B cell (primary cell): ENCODE measurements around the gene NXPE4. TPM values are rescaled to one million over a fixed set of nuclear protein-coding genes. Genes with fewer than 3 reads are reported as not detected.

Experiments
- ATAC-seq: fragments of 200-7000 bp; cut with Tn5 transposase; one replicate; pipeline ENCODE4 v1.10.0; 2021; ENCODE audit warnings: low read depth, mild to moderate bottlenecking, moderate number of reproducible peaks, moderate library complexity
- CTCF ChIA-PET: fragments of 350-600 bp; sonication (Branson Sonifier 250); formaldehyde crosslinking; loops from one replicate; lab custom pipeline; 2021; ENCODE audit warnings: antibody characterized with exemption, inconsistent platforms; lab: Charles Lee
- POLR2A ChIA-PET: fragments of 350-600 bp; sonication (Branson Sonifier 250); formaldehyde crosslinking; loops from one replicate; lab custom pipeline; 2021; ENCODE audit warnings: antibody characterized with exemption; lab: Charles Lee
- DNase-seq: peaks from one replicate; pipeline ENCODE4 v3.0.0; 2013
- H2AFZ ChIP-seq: 2 replicates; pipeline ENCODE4 v1.6.1; 2012; ENCODE audit warnings: mild to moderate bottlenecking, low read depth, low read length; ENCODE audit not compliant: insufficient read depth, poor library complexity, severe bottlenecking
- H3K27ac ChIP-seq, 2 donors: 1 replicate in 1 of 2; 2 replicates in 1 of 2; pipeline ENCODE4 v1.5.1; 2012 to 2013; ENCODE audit warnings: low read length in 2 of 2, mild to moderate bottlenecking in 2 of 2, moderate library complexity in 1 of 2
- H3K27me3 ChIP-seq, 4 experiments: fragments of 200-600 bp in 1 of 4; sonication (generic) in 1 of 4; replicated peaks in 1 of 4; 1 replicate in 2 of 4; 2 replicates in 2 of 4; pipeline versions ENCODE4 v1.6.1 to v1.7.0; 2013 to 2016; ENCODE audit warnings: low read length in 3 of 4, mild to moderate bottlenecking in 2 of 4, mixed read lengths in 1 of 4, moderate library complexity in 1 of 4; ENCODE audit not compliant: insufficient read depth in 4 of 4, control insufficient read depth in 3 of 4; ENCODE audit errors: control extremely low read depth in 1 of 4
- H3K36me3 ChIP-seq, 2 experiments: replicated peaks in 1 of 2; 1 replicate in 1 of 2; 2 replicates in 1 of 2; pipeline versions ENCODE4 v1.6.1 to v1.7.1; 2013; ENCODE audit warnings: low read length in 1 of 2; ENCODE audit not compliant: insufficient read depth in 2 of 2, control insufficient read depth in 1 of 2; ENCODE audit errors: control extremely low read depth in 1 of 2, extremely low read depth in 1 of 2
- H3K4me1 ChIP-seq, 2 donors: fragments of 200-600 bp in 1 of 2; sonication (generic) in 1 of 2; 1 replicate in 1 of 2; 2 replicates in 1 of 2; pipeline versions ENCODE4 v1.5.1 to v1.6.1; 2013 to 2017; ENCODE audit warnings: low read length in 2 of 2; ENCODE audit not compliant: control insufficient read depth in 2 of 2, insufficient read depth in 2 of 2
- H3K4me2 ChIP-seq: replicated peaks from 2 replicates; pipeline ENCODE3; 2012; ENCODE audit warnings: mild to moderate bottlenecking, low read depth, low read length; ENCODE audit not compliant: poor library complexity, severe bottlenecking
- H3K4me3 ChIP-seq, 5 experiments: fragments of 200-600 bp in 1 of 5; sonication (generic) in 1 of 5; 1 replicate in 3 of 5; 2 replicates in 2 of 5; pipeline versions ENCODE4 v1.5.1 to v1.7.0; 2011 to 2016; ENCODE audit warnings: low read length in 4 of 5, mild to moderate bottlenecking in 4 of 5, low read depth in 2 of 5, control low read depth in 1 of 5, moderate library complexity in 1 of 5; ENCODE audit not compliant: insufficient read depth in 1 of 5; ENCODE audit errors: control extremely low read depth in 1 of 5, extremely low read depth in 1 of 5
- H3K79me2 ChIP-seq: fragments of 200-600 bp; sonication (generic); one replicate; pipeline ENCODE4 v1.6.0; 2016; ENCODE audit warnings: low read length; ENCODE audit not compliant: control insufficient read depth, insufficient read depth
- H3K9ac ChIP-seq: fragments of 200-600 bp; sonication (generic); 2 replicates; pipeline ENCODE4 v1.6.1; 2017; ENCODE audit warnings: mild to moderate bottlenecking, low read length, moderate library complexity
- H3K9me3 ChIP-seq, 3 donors: one replicate each; pipeline versions ENCODE4 v1.6.1 to v1.7.1; 2013; ENCODE audit warnings: low read length in 2 of 3; ENCODE audit not compliant: control insufficient read depth in 2 of 3, insufficient read depth in 1 of 3; ENCODE audit errors: control extremely low read depth in 1 of 3
- H4K20me1 ChIP-seq: 2 replicates; pipeline ENCODE4 v1.6.0; 2012; ENCODE audit warnings: mild to moderate bottlenecking, low read length; ENCODE audit not compliant: insufficient read depth, control insufficient read depth, poor library complexity, severe bottlenecking
- H3K27ac Mint-ChIP-seq: one replicate; pipeline ENCODE4 v1.8.0; 2021; ENCODE audit warnings: mixed read lengths
- H3K27me3 Mint-ChIP-seq: one replicate; pipeline ENCODE4 v1.8.0; 2021; ENCODE audit warnings: mixed read lengths
- H3K4me1 Mint-ChIP-seq: one replicate; pipeline ENCODE4 v1.8.0; 2021; ENCODE audit warnings: mixed read lengths
- H3K4me3 Mint-ChIP-seq: one replicate; pipeline ENCODE4 v1.8.0; 2021; ENCODE audit warnings: mixed read lengths
- H3K9me3 Mint-ChIP-seq: one replicate; pipeline ENCODE4 v1.8.0; 2022; ENCODE audit warnings: mixed read lengths; ENCODE audit not compliant: insufficient read depth
- EZH2 ChIP-seq: IDR thresholded peaks from 2 replicates; pipeline ENCODE4 v1.6.1; 2012; ENCODE audit warnings: borderline replicate concordance, low read depth, mild to moderate bottlenecking, moderate library complexity, low read length; ENCODE audit not compliant: insufficient read depth, poor library complexity, severe bottlenecking
- WGBS: methylation state at CpG from one replicate; pipeline ENCODE4 v1.1.5; 2013; ENCODE audit warnings: missing lambda C conversion rate; ENCODE audit not compliant: insufficient coverage; 5-methylcytosine and 5-hydroxymethylcytosine counted together
- intact Hi-C: fragments of 100-400 bp; cut with micrococcal nuclease; formaldehyde crosslinking; loops from one replicate; pipeline ENCODE4 v1.10.0; 2022
- polyA plus RNA-seq: library from polyadenylated mRNA; depleted of rRNA; stranded (reverse); fragments of >200 nt; gene quantifications from 2 replicates; pipeline ENCODE4 v1.2.3, GENCODE V29; 2012
- total RNA-seq, 2 donors: library from RNA; stranded (reverse); fragments of 120-200 nt in 1 of 2; gene quantifications; 1 replicate in 1 of 2; 2 replicates in 1 of 2; pipeline versions ENCODE4 v1.2.3 to v1.2.4, GENCODE V29; 2013 to 2022
- TF ChIP-seq, protein P1 (sequence below): fragments of 200-600 bp; IDR thresholded peaks from one replicate; pipeline ENCODE4 v1.8.0; 2022; ENCODE audit warnings: antibody characterized with exemption, mild to moderate bottlenecking

Gene NXPE4
- total and polyA plus RNA-seq, 2 donors (not counting 1 experiment from before 2014, with no cell fraction given) = not detected

DNA sequence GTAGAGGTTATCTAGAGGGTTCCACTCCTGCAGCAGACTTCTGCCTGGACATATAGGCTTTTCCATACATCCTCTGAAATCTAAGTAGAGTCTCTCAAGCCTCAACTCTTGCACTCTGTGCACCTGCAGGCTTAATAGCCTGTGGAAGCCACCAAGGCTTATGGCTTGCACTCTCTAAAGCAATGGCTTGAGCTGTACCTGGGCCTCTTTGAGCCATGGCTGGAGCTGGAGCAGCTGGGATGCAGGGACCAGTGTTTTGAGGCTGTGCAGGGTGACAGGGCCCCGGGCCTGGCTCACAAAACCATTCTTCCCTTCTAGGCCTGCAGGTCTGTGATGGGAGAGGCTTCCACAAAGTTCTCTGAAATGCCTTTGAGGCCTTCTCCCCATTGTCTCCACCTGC lies 2.9 kb upstream of the NXPE4 start:
- TF ChIP-seq, protein P1, sequence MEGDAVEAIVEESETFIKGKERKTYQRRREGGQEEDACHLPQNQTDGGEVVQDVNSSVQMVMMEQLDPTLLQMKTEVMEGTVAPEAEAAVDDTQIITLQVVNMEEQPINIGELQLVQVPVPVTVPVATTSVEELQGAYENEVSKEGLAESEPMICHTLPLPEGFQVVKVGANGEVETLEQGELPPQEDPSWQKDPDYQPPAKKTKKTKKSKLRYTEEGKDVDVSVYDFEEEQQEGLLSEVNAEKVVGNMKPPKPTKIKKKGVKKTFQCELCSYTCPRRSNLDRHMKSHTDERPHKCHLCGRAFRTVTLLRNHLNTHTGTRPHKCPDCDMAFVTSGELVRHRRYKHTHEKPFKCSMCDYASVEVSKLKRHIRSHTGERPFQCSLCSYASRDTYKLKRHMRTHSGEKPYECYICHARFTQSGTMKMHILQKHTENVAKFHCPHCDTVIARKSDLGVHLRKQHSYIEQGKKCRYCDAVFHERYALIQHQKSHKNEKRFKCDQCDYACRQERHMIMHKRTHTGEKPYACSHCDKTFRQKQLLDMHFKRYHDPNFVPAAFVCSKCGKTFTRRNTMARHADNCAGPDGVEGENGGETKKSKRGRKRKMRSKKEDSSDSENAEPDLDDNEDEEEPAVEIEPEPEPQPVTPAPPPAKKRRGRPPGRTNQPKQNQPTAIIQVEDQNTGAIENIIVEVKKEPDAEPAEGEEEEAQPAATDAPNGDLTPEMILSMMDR = no peak
- TF ChIP-seq EZH2 = no peak
- Mint-ChIP-seq H3K27ac (no peak overlapping the region), H3K9me3 (no peaks in the 10 kb centered on the region), H3K4me1 (no peaks in the 10 kb centered on the region), H3K27me3 (no peaks in the 10 kb centered on the region), H3K4me3 (no peak overlapping the region)
- Histone ChIP-seq H3K36me3 (no peaks in the 10 kb centered on the region), H3K4me3 (no peak overlapping the region), H2AFZ (no peak overlapping the region), H4K20me1 (no peaks in the 10 kb centered on the region), H3K9me3 (no peaks in the 10 kb centered on the region), H3K9ac (no peak overlapping the region), H3K79me2 (no peaks in the 10 kb centered on the region), H3K27ac (no peak overlapping the region), H3K4me2 (no peak overlapping the region), H3K27me3 (no peaks in the 10 kb centered on the region), H3K4me1 (no peaks in the 10 kb centered on the region)
- ChIA-PET POLR2A (no interaction called here), CTCF (no interaction called here)
- ATAC-seq (no peak), DNase-seq (no peak)
- intact Hi-C loops = no loop called here
- WGBS = 80% methylated on average over 1 of the region's 1 CpG

DNA sequence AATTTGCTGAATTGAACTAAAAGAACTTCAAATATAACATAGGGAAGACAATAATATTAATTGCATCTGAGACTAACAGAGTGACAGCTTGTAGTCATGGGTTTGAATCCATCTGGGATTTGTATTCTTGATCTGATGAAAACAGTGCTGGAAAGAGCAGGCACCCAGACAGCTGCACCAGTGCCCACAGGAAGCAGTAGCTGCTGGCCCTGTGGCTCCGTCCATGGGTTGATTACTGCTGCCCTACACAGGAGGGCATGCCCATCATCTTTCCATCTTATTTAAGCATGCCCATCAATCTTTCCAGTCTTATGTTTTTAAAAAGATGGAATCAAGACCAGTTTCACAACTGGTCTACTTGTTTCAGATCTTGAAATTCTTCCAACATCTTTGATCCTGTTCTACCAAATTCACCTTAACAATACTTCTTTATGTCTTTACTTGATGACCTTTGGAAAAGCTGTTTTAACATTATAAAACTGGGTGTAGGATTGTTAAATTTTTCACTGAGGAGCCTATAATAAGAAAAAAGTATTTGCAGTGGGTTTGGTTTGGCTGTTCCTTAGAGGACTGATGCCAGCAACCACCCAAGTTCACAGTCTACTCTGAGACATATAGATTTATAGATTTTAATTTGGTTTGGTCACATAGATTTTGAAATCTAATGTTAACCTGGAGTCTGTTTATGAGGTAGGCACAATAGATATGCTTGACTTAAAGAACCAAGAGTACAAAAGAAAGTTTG lies 761 bp upstream of the NXPE4 start:
- no peaks in the 10 kb centered on the region for H3K9me3 Mint-ChIP-seq
- Histone ChIP-seq H3K4me1 (no peaks in the 10 kb centered on the region), H3K4me2 (no peak overlapping the region), H3K27me3 (no peaks in the 10 kb centered on the region), H3K79me2 (no peaks in the 10 kb centered on the region), H3K36me3 (no peaks in the 10 kb centered on the region), H3K27ac (no peak overlapping the region), H3K9me3 (no peaks in the 10 kb centered on the region), H2AFZ (no peak overlapping the region), H3K9ac (no peak overlapping the region), H4K20me1 (no peaks in the 10 kb centered on the region), H3K4me3 (no peak overlapping the region)
- 89% methylated on average over 1 of the region's 1 CpG for WGBS
- H3K27me3 Mint-ChIP-seq = no peaks in the 10 kb centered on the region
- ChIA-PET POLR2A (no interaction called here), CTCF (no interaction called here)
- ATAC-seq (no peak), DNase-seq (no peak)
- no peak for TF ChIP-seq EZH2
- TF ChIP-seq, protein P1 = no peak
- no peak overlapping the region for H3K4me3 Mint-ChIP-seq
- H3K27ac Mint-ChIP-seq = no peak overlapping the region
- H3K4me1 Mint-ChIP-seq = no peaks in the 10 kb centered on the region
- intact Hi-C loops = no loop called here
